Suppressor macrophage (primary cell): ENCODE measurements around the gene GLB1L2.

ENCODE experiments used
- DNase-seq, 4 experiments: peaks; one replicate each; pipeline ENCODE4 v3.0.0-alpha.2; 2020 to 2022

The GLB1L2 gene

DNA sequence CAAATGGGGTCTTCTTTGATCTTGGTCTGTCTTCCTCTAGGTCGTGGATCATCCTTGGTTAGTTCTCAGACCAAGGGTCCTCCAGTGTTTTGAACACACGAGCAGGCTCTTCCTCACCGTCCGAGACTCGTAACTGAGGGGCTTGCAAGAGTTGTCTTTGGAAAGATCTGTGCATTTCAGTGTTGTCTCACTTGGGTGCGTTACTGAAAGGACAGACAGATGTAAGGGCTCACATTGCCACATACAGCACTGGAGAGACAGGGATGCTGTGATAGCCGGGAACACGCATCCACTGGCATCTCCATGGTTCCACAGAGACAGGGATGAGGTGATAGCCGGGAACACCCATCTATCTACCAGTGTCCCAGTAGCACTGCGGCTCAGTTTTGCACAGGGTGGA, 15.7 kb downstream of the GLB1L2 start:
- no peak for DNase-seq

GRCh38 chr11:134349109-134349801, 17.5 kb downstream of the GLB1L2 start:
- DNase-seq = no peak

DNA sequence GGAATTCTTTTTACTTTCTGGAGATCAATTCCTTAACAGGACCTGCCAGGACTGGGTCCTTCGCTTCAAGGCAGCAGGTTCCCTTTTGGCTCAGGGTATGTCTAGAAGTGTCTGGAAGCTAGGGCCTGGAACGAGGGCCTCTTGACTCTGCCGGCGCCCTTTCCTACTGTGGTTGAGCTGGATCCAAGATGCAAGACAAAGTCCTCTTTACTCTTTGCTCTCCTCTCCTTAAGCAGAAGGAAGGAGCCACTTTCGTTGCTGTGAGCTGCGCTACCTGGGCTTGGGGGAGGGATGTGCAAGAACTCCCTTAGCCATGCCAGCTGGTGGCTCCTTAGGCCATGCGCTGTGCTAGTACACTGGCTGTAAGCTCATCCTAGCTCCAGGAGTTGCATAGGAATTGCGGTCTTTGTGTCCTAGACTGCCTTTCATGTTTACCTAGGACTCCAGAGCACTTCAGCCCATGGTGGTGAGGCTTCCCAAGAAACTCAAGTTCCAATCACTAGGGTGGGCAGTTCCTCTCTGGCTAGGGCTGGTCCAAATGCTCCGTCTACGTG, 18.1 kb downstream of the GLB1L2 start:
- no peak for DNase-seq

- no peak for DNase-seq
Measured at GRCh38 chr11:134350381-134350780, 18.6 kb downstream of the GLB1L2 start.

GRCh38 chr11:134352111-134352510, 20.3 kb downstream of the GLB1L2 start:
- no peak for DNase-seq

DNA sequence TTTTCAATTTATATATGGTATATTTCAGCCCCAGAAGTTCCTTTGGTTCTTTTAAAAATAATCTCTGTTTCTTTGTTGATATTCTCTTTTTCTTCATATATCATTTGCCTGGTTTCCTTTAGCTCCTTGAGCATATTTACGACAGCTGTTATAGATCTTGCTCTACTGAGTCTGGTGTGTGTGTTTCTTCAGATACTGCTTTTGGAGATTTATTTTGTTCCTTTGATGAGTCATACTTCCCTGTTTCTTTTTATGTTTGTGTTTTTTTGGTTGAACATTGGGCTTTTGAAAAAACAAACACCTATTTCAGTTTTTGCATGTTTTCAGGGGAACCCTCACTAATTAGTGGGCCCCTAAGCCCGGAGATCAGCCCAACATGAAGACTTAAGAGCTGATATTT, 23.3 kb downstream of the GLB1L2 start:
- DNase-seq = peak in 1 of 4 experiments; percentile 4

DNA sequence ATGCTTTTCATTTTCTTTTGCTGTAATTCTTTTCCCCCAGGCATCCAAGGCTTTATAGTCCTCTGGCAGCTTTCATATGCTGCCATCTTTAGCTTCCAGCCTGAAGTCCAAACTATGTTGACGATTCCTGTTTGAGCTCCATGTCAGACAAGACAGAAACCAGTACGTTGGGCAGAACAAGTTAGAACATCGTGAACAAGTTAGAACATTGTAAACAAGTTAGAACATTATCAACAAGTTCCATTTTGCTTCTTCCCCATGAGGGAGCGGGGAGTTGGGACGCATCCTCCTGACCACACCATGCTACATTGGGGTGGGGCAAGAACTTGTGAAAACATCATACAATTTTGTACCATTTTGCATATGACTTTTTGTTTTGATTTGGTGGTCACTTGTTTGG, 23.9 kb downstream of the GLB1L2 start:
- DNase-seq = no peak

DNA sequence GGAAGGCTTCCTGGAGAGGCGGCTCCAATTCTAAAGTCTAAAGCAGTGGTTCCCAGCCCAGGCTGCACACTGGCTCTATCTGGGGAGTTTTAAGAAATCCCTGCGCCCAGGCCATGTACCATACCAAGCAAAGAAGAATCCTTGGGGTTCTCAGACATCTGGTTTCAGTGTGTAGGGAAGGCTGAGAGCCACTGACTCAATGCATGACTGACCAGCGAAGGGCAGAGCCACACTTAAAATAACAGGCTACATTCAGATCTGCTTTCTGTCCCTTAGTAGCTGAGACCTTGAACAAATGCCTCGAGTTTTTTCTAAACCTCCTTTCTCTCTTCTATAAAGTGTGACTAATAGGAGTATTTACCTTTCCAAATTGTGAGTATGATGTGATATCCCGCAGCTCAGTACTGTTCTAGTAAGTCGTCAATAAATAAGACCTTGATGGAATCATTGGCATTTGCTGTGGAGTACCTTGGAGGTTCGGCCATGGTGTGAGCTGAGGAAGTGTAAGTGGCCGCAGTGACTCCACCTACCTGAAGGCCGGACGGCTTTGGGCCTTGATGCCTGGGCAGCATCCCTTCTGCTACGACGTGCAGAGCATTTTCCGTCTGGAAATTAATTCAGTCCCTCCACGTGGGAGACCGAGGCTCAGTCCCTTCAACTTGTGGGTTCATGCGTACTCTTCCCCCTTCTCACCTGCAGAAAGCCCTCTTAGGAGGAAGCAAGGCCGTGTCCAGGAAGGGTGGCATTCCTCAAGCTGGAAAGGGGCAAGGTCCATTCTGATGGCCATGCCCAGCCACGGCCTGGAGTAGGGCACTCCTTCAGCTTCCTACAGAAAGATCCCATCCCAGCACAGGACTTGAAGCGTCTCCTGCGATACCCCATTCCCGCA, 25.1 kb downstream of the GLB1L2 start:
- DNase-seq = no peak

DNA sequence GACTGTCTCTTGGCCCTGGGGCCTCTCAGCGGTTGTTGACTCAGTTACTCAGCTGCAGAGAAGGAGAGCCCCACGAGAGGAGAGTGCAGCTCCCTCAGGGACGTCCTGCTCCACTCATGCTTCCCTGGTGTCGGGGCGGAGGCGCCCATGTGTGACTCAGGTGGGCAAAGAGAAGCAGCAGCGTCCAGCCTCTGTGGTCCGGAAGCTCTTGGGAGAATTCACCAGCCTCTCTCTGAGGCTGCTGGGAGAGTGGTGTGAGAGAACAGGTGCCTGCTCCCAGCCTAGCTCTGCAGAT, 25.7 kb downstream of the GLB1L2 start:
- DNase-seq = no peak

- DNase-seq = no peak
Measured at GRCh38 chr11:134358165-134358855, 26.5 kb downstream of the GLB1L2 start.

DNA sequence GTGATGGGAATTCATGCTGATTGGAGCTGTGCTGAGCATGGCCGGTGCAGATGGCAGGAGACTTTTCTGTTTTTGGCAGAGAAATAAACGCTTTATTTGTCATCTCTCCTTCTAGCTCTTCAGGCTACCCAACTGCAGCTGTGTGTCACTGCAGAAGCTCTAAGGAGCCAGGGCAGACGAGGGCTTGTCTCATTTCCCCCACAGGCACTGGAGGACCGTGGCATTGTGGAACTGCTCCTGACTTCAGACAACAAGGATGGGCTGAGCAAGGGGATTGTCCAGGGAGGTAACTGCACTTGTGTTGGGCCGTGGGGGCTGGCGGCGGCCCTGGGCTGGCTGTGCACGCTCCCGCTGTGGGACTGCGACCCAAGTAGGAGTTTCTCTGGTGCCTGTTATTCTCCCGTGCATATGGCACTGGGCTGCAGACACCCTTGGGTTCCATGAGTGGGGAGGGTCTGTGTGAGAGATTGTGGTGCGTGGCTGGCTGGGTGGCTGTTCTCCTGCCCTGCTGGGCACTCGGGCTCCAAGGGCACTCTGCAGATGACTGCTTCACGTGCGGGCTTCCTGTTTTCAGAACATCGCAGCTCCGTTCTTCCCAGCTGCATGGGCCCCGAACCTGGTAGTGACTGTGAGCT, 27.2 kb downstream of the GLB1L2 start:
- DNase-seq = no peak

DNA sequence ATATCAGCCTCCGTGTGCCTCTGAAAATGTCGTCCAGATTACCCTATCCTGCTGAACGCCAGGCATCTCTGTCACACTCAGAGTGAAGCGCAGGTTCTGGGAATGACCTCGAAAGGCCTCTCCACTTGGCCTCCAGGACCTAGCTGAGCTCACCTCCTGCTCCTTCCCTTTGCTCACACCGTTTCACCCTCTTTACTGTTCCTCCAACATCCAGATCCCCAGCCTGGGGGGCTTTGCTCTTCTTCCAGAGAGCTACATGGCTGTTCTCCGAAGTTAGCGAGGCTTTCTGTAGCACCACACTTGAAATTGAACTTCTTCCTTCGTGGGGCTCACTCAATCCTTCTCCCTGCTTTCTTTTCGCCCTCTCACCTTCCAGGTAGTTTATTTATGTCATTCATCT, 27.9 kb downstream of the GLB1L2 start:
- no peak for DNase-seq

- DNase-seq = peak; percentile 71 to 85 (median 78)
Measured at GRCh38 chr11:134360050-134360835, 28.5 kb downstream of the GLB1L2 start.

- no peak for DNase-seq
Measured at GRCh38 chr11:134361661-134362060, 29.9 kb downstream of the GLB1L2 start.

- DNase-seq = no peak
Measured at GRCh38 chr11:134362192-134362901, 30.6 kb downstream of the GLB1L2 start.

GRCh38 chr11:134363161-134363560, 31.4 kb downstream of the GLB1L2 start:
- no peak for DNase-seq

DNA sequence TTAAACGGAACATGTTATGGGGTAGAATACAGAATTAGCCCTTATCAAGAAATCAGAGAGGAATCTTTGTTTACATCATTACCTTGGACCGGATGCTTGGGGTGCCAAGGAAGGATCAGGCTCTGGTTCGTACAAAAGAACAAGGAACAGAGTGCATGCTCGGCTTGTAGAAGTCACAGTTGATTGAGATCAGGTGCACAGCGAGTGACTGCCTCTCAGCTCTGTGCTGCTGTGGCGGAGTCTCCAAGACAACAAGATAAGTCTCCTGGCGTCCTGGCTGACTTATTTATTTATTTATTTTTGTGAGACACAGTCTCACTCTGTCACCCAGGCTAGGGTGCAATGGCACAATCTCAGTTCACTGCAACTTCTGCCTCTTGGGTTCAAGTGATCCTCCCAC, 31.8 kb downstream of the GLB1L2 start:
- no peak for DNase-seq

DNA sequence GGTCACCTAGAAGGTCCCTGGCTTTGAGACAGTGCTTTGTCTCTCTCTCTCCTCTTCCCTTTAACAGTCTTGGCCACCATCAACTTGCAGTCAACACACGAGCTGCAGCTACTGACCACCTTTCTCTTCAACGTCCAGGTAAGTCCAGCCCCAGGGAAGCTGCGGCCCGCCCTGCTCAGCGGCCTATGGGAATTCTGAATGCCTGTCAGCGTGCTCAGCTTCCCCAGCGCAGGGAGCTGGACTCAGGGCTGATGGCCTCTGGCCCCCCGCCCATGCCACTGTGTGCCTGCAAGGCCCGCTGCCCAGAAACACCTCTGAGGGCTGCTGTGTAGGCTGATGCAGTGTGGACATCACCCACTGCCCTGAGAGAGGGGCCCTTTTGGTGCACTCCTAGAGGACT, 32.5 kb downstream of the GLB1L2 start:
- no peak for DNase-seq

GRCh38 chr11:134365011-134365925, 33.5 kb downstream of the GLB1L2 start:
- no peak for DNase-seq

DNA sequence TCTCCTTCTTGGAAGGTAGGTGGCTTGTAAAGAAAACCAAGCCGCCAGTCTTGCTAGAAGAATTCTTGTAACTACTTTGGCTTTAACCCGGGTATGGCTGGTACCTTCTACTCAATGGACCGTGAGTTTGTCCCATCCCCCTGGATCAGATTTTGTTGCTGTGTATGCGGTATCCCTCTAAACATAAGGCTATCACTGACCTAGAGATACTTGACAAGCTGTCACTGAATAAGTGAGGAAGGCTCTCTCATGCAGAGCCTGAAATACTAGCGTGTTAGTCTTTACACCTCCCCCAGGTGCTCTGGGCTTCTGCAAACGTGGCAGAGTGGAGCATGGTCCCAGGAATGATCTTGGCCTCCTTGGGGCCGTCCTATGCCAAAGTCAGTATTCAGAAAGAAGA, 34.5 kb downstream of the GLB1L2 start:
- DNase-seq = no peak
